Measurements from ENCODE around the gene ZNF680. TPM values are rescaled to one million over a fixed set of nuclear protein-coding genes. Genes with fewer than 3 reads are reported as not detected.

The ZNF680 gene
- polyA plus RNA-seq (2013, experiment 1 of 2) = 17.0 TPM
- polyA plus RNA-seq (2013, experiment 2 of 2) = 19.7 TPM

GRCh38 chr7:64562626-64563278 lies at the start of gene ZNF680:
TSS of gene ZNF680 (minus strand) at chr7:64563071. CDS start at chr7:64562954, 117 bp downstream.
- H3K4me3 ChIP-seq (ENCODE audit: low read length) = peak within 1 kb of the TSS; percentile 83
- H3K27ac ChIP-seq (ENCODE audit: low read depth, low read length) = peak within 1 kb of the TSS; percentile 97
- peaks cover 12% of the 10 kb centered on the region for H3K36me3 ChIP-seq (ENCODE audit: insufficient read depth, low read length)
- peak within 1 kb of the TSS; percentile 93 for H3K9ac ChIP-seq (ENCODE audit: low read depth, low read length)
- H3K9me3 ChIP-seq (ENCODE audit: insufficient read depth, low read depth, low read length) = no peaks in the 10 kb centered on the region
- H3K4me1 ChIP-seq (ENCODE audit: insufficient read depth, low read length) = peaks cover 17% of the 10 kb centered on the region
- no peaks in the 10 kb centered on the region for H3K27me3 ChIP-seq (ENCODE audit: insufficient read depth, low read length)
- WGBS = under 1% methylated on average over 33 of the region's 33 CpGs

GRCh38 chr7:64612452-64612851 lies 49.6 kb upstream of the ZNF680 start:
- 65% methylated on average over 4 of the region's 4 CpGs for WGBS
- Histone ChIP-seq H3K9me3 (ENCODE audit: insufficient read depth, low read depth, low read length) (peaks cover 68% of the 10 kb centered on the region), H3K27me3 (ENCODE audit: insufficient read depth, low read length) (no peaks in the 10 kb centered on the region), H3K36me3 (ENCODE audit: insufficient read depth, low read length) (peaks cover 59% of the 10 kb centered on the region), H3K4me3 (ENCODE audit: low read length) (no peak overlapping the region), H3K9ac (ENCODE audit: low read depth, low read length) (no peak overlapping the region), H3K27ac (ENCODE audit: low read depth, low read length) (no peak overlapping the region), H3K4me1 (ENCODE audit: insufficient read depth, low read length) (no peaks in the 10 kb centered on the region)

GRCh38 chr7:64611717-64612116 lies 48.8 kb upstream of the ZNF680 start:
- peaks cover 67% of the 10 kb centered on the region for H3K9me3 ChIP-seq (ENCODE audit: insufficient read depth, low read depth, low read length)
- WGBS = 87% methylated on average over 1 of the region's 1 CpG
- H3K4me3 ChIP-seq (ENCODE audit: low read length) = no peak overlapping the region
- peaks cover 63% of the 10 kb centered on the region for H3K36me3 ChIP-seq (ENCODE audit: insufficient read depth, low read length)
- no peaks in the 10 kb centered on the region for H3K27me3 ChIP-seq (ENCODE audit: insufficient read depth, low read length)
- H3K27ac ChIP-seq (ENCODE audit: low read depth, low read length) = no peak overlapping the region
- no peak overlapping the region for H3K9ac ChIP-seq (ENCODE audit: low read depth, low read length)
- H3K4me1 ChIP-seq (ENCODE audit: insufficient read depth, low read length) = no peaks in the 10 kb centered on the region

- WGBS = 94% methylated on average over 4 of the region's 4 CpGs
- Histone ChIP-seq H3K9me3 (ENCODE audit: insufficient read depth, low read depth, low read length) (peaks cover 66% of the 10 kb centered on the region), H3K27ac (ENCODE audit: low read depth, low read length) (no peak overlapping the region), H3K27me3 (ENCODE audit: insufficient read depth, low read length) (no peaks in the 10 kb centered on the region), H3K4me3 (ENCODE audit: low read length) (no peak overlapping the region), H3K36me3 (ENCODE audit: insufficient read depth, low read length) (peaks cover 70% of the 10 kb centered on the region), H3K9ac (ENCODE audit: low read depth, low read length) (no peak overlapping the region), H3K4me1 (ENCODE audit: insufficient read depth, low read length) (no peaks in the 10 kb centered on the region)
These were observed 48.1 kb upstream of the ZNF680 start for GRCh38 chr7:64610997-64611396.

- Histone ChIP-seq H3K27ac (ENCODE audit: low read depth, low read length) (no peak overlapping the region), H3K4me3 (ENCODE audit: low read length) (no peak overlapping the region), H3K4me1 (ENCODE audit: insufficient read depth, low read length) (no peaks in the 10 kb centered on the region), H3K9me3 (ENCODE audit: insufficient read depth, low read depth, low read length) (peaks cover 56% of the 10 kb centered on the region), H3K9ac (ENCODE audit: low read depth, low read length) (no peak overlapping the region), H3K36me3 (ENCODE audit: insufficient read depth, low read length) (peaks cover 86% of the 10 kb centered on the region), H3K27me3 (ENCODE audit: insufficient read depth, low read length) (no peaks in the 10 kb centered on the region)
- 80% methylated on average over 5 of the region's 6 CpGs for WGBS
These were observed 45.4 kb upstream of the ZNF680 start for GRCh38 chr7:64608116-64608910.

GRCh38 chr7:64606385-64606784 lies 43.5 kb upstream of the ZNF680 start:
- Histone ChIP-seq H3K9me3 (ENCODE audit: insufficient read depth, low read depth, low read length) (peaks cover 49% of the 10 kb centered on the region), H3K27me3 (ENCODE audit: insufficient read depth, low read length) (no peaks in the 10 kb centered on the region), H3K9ac (ENCODE audit: low read depth, low read length) (no peak overlapping the region), H3K4me3 (ENCODE audit: low read length) (no peak overlapping the region), H3K36me3 (ENCODE audit: insufficient read depth, low read length) (peaks cover 92% of the 10 kb centered on the region), H3K4me1 (ENCODE audit: insufficient read depth, low read length) (no peaks in the 10 kb centered on the region), H3K27ac (ENCODE audit: low read depth, low read length) (no peak overlapping the region)

GRCh38 chr7:64603271-64603670 lies 40.4 kb upstream of the ZNF680 start:
- H3K36me3 ChIP-seq (ENCODE audit: insufficient read depth, low read length) = peaks cover 94% of the 10 kb centered on the region
- H3K4me1 ChIP-seq (ENCODE audit: insufficient read depth, low read length) = no peaks in the 10 kb centered on the region
- H3K9me3 ChIP-seq (ENCODE audit: insufficient read depth, low read depth, low read length) = peaks cover 48% of the 10 kb centered on the region
- no peak overlapping the region for H3K9ac ChIP-seq (ENCODE audit: low read depth, low read length)
- H3K4me3 ChIP-seq (ENCODE audit: low read length) = no peak overlapping the region
- H3K27me3 ChIP-seq (ENCODE audit: insufficient read depth, low read length) = no peaks in the 10 kb centered on the region
- WGBS = 93% methylated on average over 1 of the region's 1 CpG
- H3K27ac ChIP-seq (ENCODE audit: low read depth, low read length) = no peak overlapping the region

- H3K4me1 ChIP-seq (ENCODE audit: insufficient read depth, low read length) = no peaks in the 10 kb centered on the region
- 85% methylated on average over 2 of the region's 2 CpGs for WGBS
- peaks cover 86% of the 10 kb centered on the region for H3K36me3 ChIP-seq (ENCODE audit: insufficient read depth, low read length)
- H3K9me3 ChIP-seq (ENCODE audit: insufficient read depth, low read depth, low read length) = peaks cover 44% of the 10 kb centered on the region
- no peak overlapping the region for H3K4me3 ChIP-seq (ENCODE audit: low read length)
- no peak overlapping the region for H3K9ac ChIP-seq (ENCODE audit: low read depth, low read length)
- no peak overlapping the region for H3K27ac ChIP-seq (ENCODE audit: low read depth, low read length)
- H3K27me3 ChIP-seq (ENCODE audit: insufficient read depth, low read length) = no peaks in the 10 kb centered on the region
These were observed 39.6 kb upstream of the ZNF680 start for GRCh38 chr7:64602518-64602917.

GRCh38 chr7:64602086-64602485 lies 39.2 kb upstream of the ZNF680 start:
- no peaks in the 10 kb centered on the region for H3K4me1 ChIP-seq (ENCODE audit: insufficient read depth, low read length)
- no peaks in the 10 kb centered on the region for H3K27me3 ChIP-seq (ENCODE audit: insufficient read depth, low read length)
- no peak overlapping the region for H3K9ac ChIP-seq (ENCODE audit: low read depth, low read length)
- H3K27ac ChIP-seq (ENCODE audit: low read depth, low read length) = no peak overlapping the region
- H3K4me3 ChIP-seq (ENCODE audit: low read length) = no peak overlapping the region
- H3K36me3 ChIP-seq (ENCODE audit: insufficient read depth, low read length) = peaks cover 85% of the 10 kb centered on the region
- WGBS = 91% methylated on average over 3 of the region's 3 CpGs
- H3K9me3 ChIP-seq (ENCODE audit: insufficient read depth, low read depth, low read length) = peaks cover 44% of the 10 kb centered on the region

- Histone ChIP-seq H3K36me3 (ENCODE audit: insufficient read depth, low read length) (peaks cover 59% of the 10 kb centered on the region), H3K27me3 (ENCODE audit: insufficient read depth, low read length) (no peaks in the 10 kb centered on the region), H3K9me3 (ENCODE audit: insufficient read depth, low read depth, low read length) (peaks cover 38% of the 10 kb centered on the region), H3K9ac (ENCODE audit: low read depth, low read length) (no peak overlapping the region), H3K4me3 (ENCODE audit: low read length) (no peak overlapping the region), H3K4me1 (ENCODE audit: insufficient read depth, low read length) (no peaks in the 10 kb centered on the region), H3K27ac (ENCODE audit: low read depth, low read length) (no peak overlapping the region)
- 94% methylated on average over 2 of the region's 2 CpGs for WGBS
These were observed 36.5 kb upstream of the ZNF680 start for GRCh38 chr7:64599359-64599758.

GRCh38 chr7:64590971-64591370 lies 28.1 kb upstream of the ZNF680 start:
- no peak overlapping the region for H3K27ac ChIP-seq (ENCODE audit: low read depth, low read length)
- peaks cover 29% of the 10 kb centered on the region; the same call in 1 of the 2 replicates for H3K9me3 ChIP-seq (ENCODE audit: insufficient read depth, low read depth, low read length)
- no peak overlapping the region for H3K4me3 ChIP-seq (ENCODE audit: low read length)
- no peaks in the 10 kb centered on the region for H3K27me3 ChIP-seq (ENCODE audit: insufficient read depth, low read length)
- peaks cover 23% of the 10 kb centered on the region for H3K36me3 ChIP-seq (ENCODE audit: insufficient read depth, low read length)
- no peak overlapping the region for H3K9ac ChIP-seq (ENCODE audit: low read depth, low read length)
- no peaks in the 10 kb centered on the region for H3K4me1 ChIP-seq (ENCODE audit: insufficient read depth, low read length)
- WGBS = 96% methylated on average over 5 of the region's 5 CpGs
